HCT116 (cell line): ENCODE measurements around the gene PGLYRP4. TPM values are rescaled to one million over a fixed set of nuclear protein-coding genes. Genes with fewer than 3 reads are reported as not detected.

Experiments
- ATAC-seq: fragments of 200-7000 bp; cut with Tn5 transposase; 2 replicates; pipeline ENCODE4 v1.9.1; 2020; ENCODE audit warnings: mild to moderate bottlenecking, moderate library complexity
- BruUV-seq: library from RNA; stranded (reverse); fragments of 400-500 nt; replicated peaks from 2 replicates; lab custom pipeline; 2021; lab: Mats Ljungman, UMichigan
- CTCF ChIA-PET: fragments of 300-600 bp; sonication (Branson Sonifier 250); formaldehyde crosslinking; loops from one replicate; lab custom pipeline; 2021; ENCODE audit warnings: antibody characterized with exemption; lab: Charles Lee
- POLR2A ChIA-PET: fragments of 300-600, 350-600 bp; sonication (Branson Sonifier 250); formaldehyde crosslinking; loops from one replicate; lab custom pipeline; 2021; ENCODE audit warnings: antibody characterized with exemption; lab: Charles Lee
- RAD21 ChIA-PET, 2 experiments: fragments of 300-600 bp; sonication (Branson Sonifier 250); formaldehyde crosslinking; loops; one replicate each; lab custom pipeline; 2023; ENCODE audit warnings: low total read pairs in 2 of 2; ENCODE audit not compliant: uncharacterized antibody in 2 of 2, unreplicated experiment in 2 of 2, low non-redundant PET in 1 of 2; lab: Charles Lee
- DNase-seq: peaks from one replicate; pipeline ENCODE4 v3.0.0-alpha.2; 2010; ENCODE audit warnings: low read depth, low spot score
- H2AFZ ChIP-seq: fragments of 200-600 bp; shearing (Covaris generic), sonication (generic); 2 replicates; pipeline ENCODE4 v1.6.1; 2017; ENCODE audit warnings: low read depth, mixed run types, mixed read lengths, antibody characterized with exemption, low read length; ENCODE audit not compliant: poor library complexity, severe bottlenecking
- H3K27ac ChIP-seq: 2 replicates; pipeline ENCODE4 v1.5.1; 2012; ENCODE audit warnings: low read depth, low read length
- H3K27me3 ChIP-seq: fragments of 200-600 bp; sonication (generic); 2 replicates; pipeline ENCODE4 v1.6.1; 2016; ENCODE audit warnings: mixed run types, low read length, mixed read lengths; ENCODE audit not compliant: insufficient read depth
- H3K36me3 ChIP-seq, 2 experiments: fragments of 200-500 bp in 1 of 2; fragments of 200-600 bp in 1 of 2; sonication (Bioruptor generic) in 1 of 2; sonication (generic) in 1 of 2; 2 replicates each; pipeline versions ENCODE4 v1.5.1 to v1.6.1; 2014 to 2016; ENCODE audit warnings: low read length in 2 of 2, inconsistent platforms in 1 of 2, mixed read lengths in 1 of 2, mixed run types in 1 of 2; ENCODE audit not compliant: insufficient read depth in 2 of 2, control insufficient read depth in 1 of 2
- H3K4me1 ChIP-seq, 2 experiments: fragments of 200-600 bp in 1 of 2; sonication (generic) in 1 of 2; 2 replicates each; pipeline versions ENCODE4 v1.5.1 to v1.6.1; 2012 to 2017; ENCODE audit warnings: low read length in 2 of 2, inconsistent platforms in 1 of 2, mild to moderate bottlenecking in 1 of 2, mixed read lengths in 1 of 2, mixed run types in 1 of 2, moderate library complexity in 1 of 2; ENCODE audit not compliant: insufficient read depth in 2 of 2, control insufficient read depth in 1 of 2
- H3K4me2 ChIP-seq: fragments of 200-600 bp; sonication (generic); 2 replicates; pipeline ENCODE4 v1.6.1; 2017; ENCODE audit warnings: mixed run types, low read length, mixed read lengths
- H3K4me3 ChIP-seq, 2 experiments: fragments of 200-600 bp in 1 of 2; sonication (generic) in 1 of 2; replicated peaks in 1 of 2; 2 replicates each; pipeline ENCODE4 v1.5.1; 2011 to 2016; ENCODE audit warnings: low read length in 2 of 2, control low read depth in 1 of 2, low read depth in 1 of 2, mild to moderate bottlenecking in 1 of 2, mixed read lengths in 1 of 2, mixed run types in 1 of 2
- H3K79me2 ChIP-seq: fragments of 200-600 bp; sonication (generic); 2 replicates; pipeline ENCODE4 v1.6.1; 2017; ENCODE audit warnings: mild to moderate bottlenecking, mixed run types, low read length, moderate library complexity, mixed read lengths; ENCODE audit not compliant: insufficient read depth
- H3K9ac ChIP-seq: fragments of 200-600 bp; sonication (generic); 2 replicates; pipeline ENCODE4 v1.6.1; 2016; ENCODE audit warnings: low read length, mixed read lengths
- H3K9me2 ChIP-seq: fragments of 200-600 bp; sonication (generic), shearing (Covaris generic); 2 replicates; pipeline ENCODE4 v1.6.1; 2017; ENCODE audit warnings: mixed run types, mild to moderate bottlenecking, moderate library complexity; ENCODE audit not compliant: insufficient read depth
- H3K9me3 ChIP-seq, 2 experiments: fragments of 200-500 bp in 1 of 2; fragments of 200-600 bp in 1 of 2; sonication (Bioruptor generic) in 1 of 2; sonication (generic) in 1 of 2; 2 replicates each; pipeline ENCODE4 v1.6.1; 2014 to 2017; ENCODE audit warnings: low read length in 2 of 2, mixed read lengths in 2 of 2, inconsistent platforms in 1 of 2, low read depth in 1 of 2, mild to moderate bottlenecking in 1 of 2, mixed run types in 1 of 2, moderate library complexity in 1 of 2; ENCODE audit not compliant: control insufficient read depth in 1 of 2, insufficient read depth in 1 of 2
- H4K20me1 ChIP-seq: fragments of 200-600 bp; sonication (generic), shearing (Covaris generic); 2 replicates; pipeline ENCODE4 v1.6.1; 2017; ENCODE audit warnings: mixed run types, mild to moderate bottlenecking, moderate library complexity; ENCODE audit not compliant: insufficient read depth
- ATF3 ChIP-seq: IDR thresholded peaks from 2 replicates; pipeline ENCODE4 v1.6.1; 2012
- FOSL1 ChIP-seq: IDR thresholded peaks from 2 replicates; pipeline ENCODE4 v1.6.1; 2012; ENCODE audit warnings: low read depth
- POLR2A ChIP-seq: IDR thresholded peaks from 2 replicates; pipeline ENCODE4 v1.7.0; 2011; ENCODE audit warnings: borderline replicate concordance; ENCODE audit not compliant: insufficient read depth, insufficient read length; ENCODE audit errors: extremely low read depth
- RAD21 ChIP-seq: IDR thresholded peaks from 2 replicates; pipeline ENCODE4 v1.6.1; 2012; ENCODE audit warnings: low read depth, mild to moderate bottlenecking
- intact Hi-C: fragments of 100-400 bp; cut with micrococcal nuclease; formaldehyde crosslinking; loops from 2 replicates; pipeline ENCODE4 v1.10.0; 2022
- total RNA-seq: library from RNA; stranded (reverse); gene quantifications from one replicate; pipeline ENCODE4 v1.2.1, GENCODE V29; 2021; ENCODE audit not compliant: unreplicated experiment

Gene PGLYRP4
- total RNA-seq, 1 experiment from 2014 or later, result not detected

- intact Hi-C loops, result no loop called here
- Histone ChIP-seq H3K4me1 (no peaks in the 10 kb centered on the region; a peak in 1 of 4 replicates), H3K4me3 (no peak overlapping the region), H3K9me2 (no peaks in the 10 kb centered on the region), H2AFZ (no peak overlapping the region), H3K9ac (no peak overlapping the region), H3K36me3 (no peaks in the 10 kb centered on the region), H3K4me2 (no peak overlapping the region), H3K79me2 (no peaks in the 10 kb centered on the region), H3K9me3 (no peaks in the 10 kb centered on the region), H3K27me3 (peaks cover 7% of the 10 kb centered on the region), H4K20me1 (no peaks in the 10 kb centered on the region), H3K27ac (no peak overlapping the region)
- DNase-seq (no peak), ATAC-seq (no peak)
- no peak for TF ChIP-seq RAD21
- TF ChIP-seq FOSL1, result no peak
- TF ChIP-seq ATF3, result no peak
- ChIA-PET CTCF (interaction anchor here (1.1 kb wide), 1 partner anchor 136 kb away, joined by 5 read pairs; no protein-coding TSS in a partner anchor), RAD21 (no interaction called here), POLR2A (no interaction called here)
- no TSS peak for BruUV-seq
These were observed 10.0 kb upstream of the PGLYRP4 start for GRCh38 chr1:153358691-153358975.

- H4K20me1 ChIP-seq, result no peaks in the 10 kb centered on the region
- POLR2A ChIA-PET, result no interaction called here
- RAD21 ChIA-PET, result no interaction called here
- CTCF ChIA-PET, result interaction anchor here (0.9 kb wide), 2 partner anchors 108 to 137 kb away, joined by 3 read pairs; no protein-coding TSS in a partner anchor
- intact Hi-C loops, result no loop called here
- H3K27ac ChIP-seq, result no peak within 1 kb of the TSS
- BruUV-seq, result no TSS peak
- no peak for ATAC-seq
- TF ChIP-seq POLR2A (no peak), RAD21 (no peak)
- no peak within 1 kb of the TSS for H3K4me2 ChIP-seq
- H3K27me3 ChIP-seq, result peaks cover 2% of the 10 kb centered on the region; the same call in 1 of the 2 replicates
- no peaks in the 10 kb centered on the region for H3K9me3 ChIP-seq
- no peak for DNase-seq
- H3K4me1 ChIP-seq, result no peaks in the 10 kb centered on the region; a peak in 1 of 4 replicates
- no peak within 1 kb of the TSS for H2AFZ ChIP-seq
- H3K9ac ChIP-seq, result no peak within 1 kb of the TSS
- no peak within 1 kb of the TSS for H3K4me3 ChIP-seq
- H3K9me2 ChIP-seq, result no peaks in the 10 kb centered on the region
- H3K79me2 ChIP-seq, result no peaks in the 10 kb centered on the region
- no peaks in the 10 kb centered on the region for H3K36me3 ChIP-seq
These were observed 9.4 kb upstream of the PGLYRP4 start, which contains the start of gene S100A9 for GRCh38 chr1:153357853-153358690. S100A9 (plus strand) TSS chr1:153357854; CDS start chr1:153358284, 430 bp downstream.
